ENCODE measurements around the gene GRAMD1C. TPM values are rescaled to one million over a fixed set of nuclear protein-coding genes. Genes with fewer than 3 reads are reported as not detected.
"Not testable (repeated sequence)": the region's sequence is repeated elsewhere in the genome, so short reads cannot be mapped to it uniquely, and the experiment has no call there.

Gene GRAMD1C
- 1 to 10 TPM in 10 of 12 donors, not detected in 2; 1.4 to 6.4 (median 2.1) TPM for polyA plus RNA-seq (ENCODE audit: insufficient read length in 12 of 12)
- long read RNA-seq, donor 1, partial matches to known transcripts: 0 of 1 reads
- long read RNA-seq, donor 1, other reads (novel, unspliced or antisense): 0 of 1 reads
- long read RNA-seq, donor 2: 0 reads
- long read RNA-seq, donor 3: 0 reads
- long read RNA-seq, donor 4: 0 reads
- long read RNA-seq, donor 5: 0 reads
- long read RNA-seq, donor 6, full-length matches to known transcripts: 1 of 1 reads
- long read RNA-seq, donor 6, partial matches to known transcripts: 0 of 1 reads
- long read RNA-seq, donor 6, other reads (novel, unspliced or antisense): 0 of 1 reads
- long read RNA-seq, donor 7: 0 reads
- long read RNA-seq, donor 8: 0 reads
- long read RNA-seq, donor 9, partial matches to known transcripts: 0 of 1 reads
- long read RNA-seq, donor 9, other reads (novel, unspliced or antisense): 0 of 1 reads
- long read RNA-seq, donor 10: 0 reads
- long read RNA-seq, donor 11: 0 reads

GRCh38 chr3:113838631-113839209, at the start of gene GRAMD1C:
Gene GRAMD1C, plus strand, starts transcription at chr3:113838788. Its CDS starts 122 bp downstream, at chr3:113838910.
- DNase-seq: peak; percentile 83

GRCh38 chr3:113791381-113791780, 47.2 kb upstream of the GRAMD1C start:
- no peak for DNase-seq

GRCh38 chr3:113794526-113794925, 44.1 kb upstream of the GRAMD1C start:
- DNase-seq: no peak

- no peak for DNase-seq
These were observed 42.9 kb upstream of the GRAMD1C start for GRCh38 chr3:113795693-113796092.

- no peak for DNase-seq
These were observed 35.7 kb upstream of the GRAMD1C start for GRCh38 chr3:113802795-113803455.

- no peak for DNase-seq
These were observed 33.9 kb upstream of the GRAMD1C start for GRCh38 chr3:113804661-113805060.

- no peak for DNase-seq
These were observed 33.3 kb upstream of the GRAMD1C start for GRCh38 chr3:113805249-113805648.

- no peak for DNase-seq
These were observed 25.7 kb upstream of the GRAMD1C start for GRCh38 chr3:113812854-113813253.

GRCh38 chr3:113819866-113820265, 18.7 kb upstream of the GRAMD1C start:
- DNase-seq: no peak

- no peak for DNase-seq
These were observed 13.5 kb upstream of the GRAMD1C start for GRCh38 chr3:113825090-113825489.

GRCh38 chr3:113828600-113828999, 10.0 kb upstream of the GRAMD1C start:
- DNase-seq: no peak

GRCh38 chr3:113829576-113830354, 8.8 kb upstream of the GRAMD1C start:
- no peak for DNase-seq

GRCh38 chr3:113831103-113831355, 7.6 kb upstream of the GRAMD1C start:
- no peak for DNase-seq

- no peak for DNase-seq
These were observed 6.0 kb upstream of the GRAMD1C start for GRCh38 chr3:113832477-113833164.

GRCh38 chr3:113834983-113835382, 3.6 kb upstream of the GRAMD1C start:
- DNase-seq: no peak

- no peak for DNase-seq
These were observed 963 bp downstream of the GRAMD1C start for GRCh38 chr3:113839551-113839950.

- peak; percentile 15 for DNase-seq
These were observed 6.1 kb downstream of the GRAMD1C start for GRCh38 chr3:113844622-113845222.

- no peak for DNase-seq
These were observed 8.7 kb downstream of the GRAMD1C start for GRCh38 chr3:113847247-113847646.

GRCh38 chr3:113847664-113848461, 9.3 kb downstream of the GRAMD1C start:
- no peak for DNase-seq

- not testable (repeated sequence) for DNase-seq
These were observed 10.5 kb downstream of the GRAMD1C start for GRCh38 chr3:113849071-113849470.

Measured in muscle of arm (tissue), 14 donors.